HG03342 (cell line): Measurements from ENCODE around the gene SEMA6A.

Experiments used
- ATAC-seq: cut with Tn5 transposase; IDR thresholded peaks from one replicate; pipeline ENCODE4 v1.9.1; 2021; ENCODE audit warnings: mild to moderate bottlenecking, moderate library complexity; ENCODE audit not compliant: unreplicated experiment

Gene SEMA6A

DNA sequence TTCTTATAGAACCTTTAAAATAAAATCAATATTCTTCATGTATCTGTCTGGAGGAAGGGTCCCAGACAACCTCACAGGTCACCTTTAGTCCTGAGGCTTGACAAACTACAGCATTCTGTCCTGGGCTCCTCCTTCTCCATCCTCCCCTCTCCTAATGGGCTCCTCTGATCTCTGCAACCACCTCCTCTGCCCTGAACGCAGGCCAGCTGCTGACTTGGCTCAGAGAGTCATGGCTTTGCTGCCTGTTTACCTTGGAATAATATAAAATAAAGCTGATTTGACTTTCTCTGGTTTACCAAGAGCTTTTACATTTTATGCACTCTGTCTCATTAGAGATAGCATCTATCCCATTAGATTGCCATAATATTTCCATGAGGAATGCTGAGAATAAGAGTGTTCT lies 159.4 kb downstream of the SEMA6A start:
- no peak for ATAC-seq

DNA sequence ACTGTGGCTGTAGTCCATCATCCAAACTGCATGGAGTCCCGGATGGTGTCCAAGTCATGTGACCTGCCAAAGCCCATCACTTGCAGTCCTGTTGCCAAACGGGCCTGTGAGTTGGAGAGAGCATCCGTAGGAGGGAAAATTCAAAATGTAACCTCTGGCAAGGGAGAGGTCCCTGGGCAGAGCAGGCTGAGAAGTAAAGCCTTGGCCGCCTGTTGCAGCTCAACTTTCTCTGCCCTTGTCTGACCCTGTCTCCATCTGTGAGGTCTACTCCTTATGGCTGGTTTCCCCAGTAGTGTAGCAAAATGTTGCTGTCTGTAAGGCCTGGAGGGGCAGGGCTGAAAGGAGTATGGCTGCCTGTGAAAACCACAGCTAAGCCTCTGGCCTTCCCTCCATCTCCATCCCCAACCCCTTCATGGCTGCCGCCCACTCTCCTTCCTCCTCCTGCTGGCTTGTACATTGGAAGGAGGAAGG lies 163.5 kb downstream of the SEMA6A start:
- no peak for ATAC-seq

DNA sequence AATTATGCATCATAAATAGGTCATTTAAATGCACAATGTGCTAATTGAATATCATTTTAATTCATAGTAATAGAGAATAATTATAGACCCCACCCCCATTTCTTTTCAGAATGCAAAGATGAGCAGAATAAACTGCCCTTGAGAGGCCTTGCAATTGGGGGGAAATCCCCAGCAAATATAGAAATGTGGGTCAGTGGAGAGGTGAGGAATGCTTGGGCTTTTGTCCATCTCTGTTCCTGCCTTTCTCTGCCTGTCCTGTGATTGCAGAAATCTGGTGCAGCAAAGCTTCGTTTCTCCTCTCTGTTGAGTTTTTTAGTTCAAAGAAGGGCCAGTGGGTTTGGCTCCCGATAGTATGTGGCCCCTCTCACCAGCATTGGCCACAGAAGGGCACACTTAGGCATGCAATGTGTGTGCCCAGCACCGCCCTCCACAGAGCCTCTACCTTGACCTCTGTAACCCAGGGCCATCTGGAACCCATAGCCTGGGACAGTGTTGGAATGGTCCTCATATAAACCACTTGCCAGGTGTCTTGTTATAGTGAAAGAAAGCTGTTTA lies 164.2 kb downstream of the SEMA6A start:
- ATAC-seq = no peak

DNA sequence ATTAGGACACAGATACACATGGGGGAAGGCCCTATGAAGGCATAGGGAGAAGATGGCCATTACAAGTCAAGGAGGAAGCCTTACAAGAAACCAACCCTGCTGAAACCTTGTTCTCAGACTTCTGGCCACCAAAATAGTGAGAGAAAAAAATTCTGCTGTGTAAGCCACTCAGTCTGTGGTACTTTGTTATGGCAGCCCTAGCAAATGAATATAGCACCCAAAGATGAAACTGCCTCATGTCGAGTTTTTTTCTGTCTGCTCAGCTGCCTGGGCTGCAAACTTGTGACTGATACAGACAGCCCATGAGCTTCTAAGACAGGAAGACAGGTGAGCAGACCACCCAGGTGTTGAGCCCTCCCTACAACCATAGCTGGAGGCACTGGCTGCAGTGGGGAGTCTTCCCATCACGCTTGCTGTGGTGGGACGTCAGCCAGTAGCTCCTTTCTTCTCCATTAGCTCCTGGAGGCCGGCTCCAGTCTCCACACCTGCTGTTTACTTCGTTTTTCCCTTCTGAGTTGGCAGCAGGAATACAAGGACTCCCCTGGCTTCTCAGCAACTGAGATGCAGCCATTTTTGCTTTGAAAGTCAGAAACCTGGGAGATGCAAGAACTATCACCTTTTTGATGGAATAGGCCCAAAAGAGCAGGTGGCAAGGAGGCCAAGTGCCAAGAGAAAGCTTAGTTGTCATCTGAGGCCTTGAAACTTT lies 164.9 kb downstream of the SEMA6A start:
- ATAC-seq = no peak

DNA sequence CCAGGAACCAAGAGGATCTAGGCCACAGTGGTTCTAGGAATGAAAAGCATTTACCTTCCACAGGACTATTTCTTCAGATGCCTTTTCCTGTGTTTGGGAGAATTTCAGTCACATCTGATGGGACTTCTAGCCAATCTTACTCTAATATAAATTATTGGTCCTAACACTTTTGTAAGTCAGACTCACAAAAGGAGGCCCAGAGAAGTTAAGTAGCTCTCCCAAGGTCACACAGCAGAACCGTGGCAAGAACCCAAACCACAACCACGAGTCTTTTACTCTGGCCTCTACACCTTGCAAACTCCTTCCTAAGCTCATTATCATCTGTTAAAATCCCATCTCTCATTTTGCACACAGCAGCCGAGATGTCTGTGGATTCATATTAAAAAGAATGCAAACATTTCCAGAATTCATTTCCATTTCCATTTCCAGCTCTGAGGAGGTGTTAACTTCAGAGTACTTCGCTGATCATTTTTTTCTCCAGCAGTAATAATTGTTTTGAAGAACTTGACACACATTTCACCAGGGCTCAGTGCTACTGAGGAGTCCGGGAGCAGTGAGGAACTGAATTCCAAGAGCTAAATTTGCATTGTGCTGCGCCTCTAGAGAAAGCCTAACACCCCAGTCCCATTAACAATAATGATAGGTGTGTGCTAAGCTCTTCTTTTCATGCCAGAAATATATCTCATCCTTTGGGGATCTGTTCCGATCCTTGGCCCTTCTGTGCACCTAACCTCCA lies 168.1 kb downstream of the SEMA6A start:
- ATAC-seq = no peak

DNA sequence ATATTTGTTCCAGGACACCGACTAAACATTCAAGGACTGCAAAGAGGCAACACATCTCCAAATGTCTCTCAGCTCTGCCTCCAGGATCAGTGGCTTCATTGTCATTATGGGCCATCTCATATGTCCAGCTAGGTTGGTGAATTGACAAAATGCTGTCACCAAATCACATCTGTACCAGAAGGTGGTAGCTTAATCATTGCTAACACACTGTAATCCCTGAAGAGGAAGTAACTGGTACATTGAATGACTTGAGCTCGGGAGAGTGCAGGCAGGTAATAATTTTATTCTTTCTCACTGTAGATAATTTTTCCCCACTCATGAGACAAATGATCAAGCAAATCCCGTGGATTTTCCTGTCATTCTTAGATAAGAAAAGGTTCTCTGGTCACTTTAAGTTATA lies 169.8 kb downstream of the SEMA6A start:
- no peak for ATAC-seq

DNA sequence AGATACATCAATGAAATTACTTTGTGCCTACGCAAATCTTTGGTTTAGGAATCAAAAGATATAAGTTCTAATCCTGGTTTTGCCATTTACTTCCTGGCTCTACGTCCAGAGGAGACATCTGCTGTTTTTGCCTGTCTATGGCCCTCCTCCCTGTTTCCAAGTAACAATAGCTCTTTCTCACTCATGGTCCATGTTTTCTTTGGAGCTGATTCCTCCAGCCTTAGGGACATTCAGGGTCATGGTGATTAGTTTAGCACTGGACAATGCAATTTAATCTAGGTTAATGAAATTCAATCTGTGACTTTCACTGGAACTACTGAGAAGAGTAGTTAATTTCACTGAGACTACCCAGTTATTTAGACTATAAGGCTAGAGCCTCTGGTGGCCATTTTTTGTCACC lies 170.6 kb downstream of the SEMA6A start:
- ATAC-seq = no peak

DNA sequence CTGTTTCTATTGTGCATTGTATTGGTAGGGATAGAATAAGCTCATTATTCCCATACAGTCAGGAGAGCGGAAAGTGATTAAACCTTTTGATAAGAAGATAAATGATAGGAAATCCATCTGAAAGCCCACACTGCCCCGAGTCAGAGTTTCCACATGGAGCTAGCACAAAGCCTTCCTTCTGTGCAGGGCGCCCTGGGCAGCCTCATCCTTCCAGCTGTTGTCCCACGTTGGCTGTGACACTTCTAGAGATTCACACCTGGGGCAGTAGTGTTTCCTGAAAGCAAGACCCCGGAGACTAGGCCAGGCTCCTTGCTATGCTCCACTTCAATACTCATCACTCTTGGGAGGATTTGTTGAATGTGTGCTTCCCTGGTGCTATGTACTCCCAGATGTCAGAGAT lies 172.4 kb downstream of the SEMA6A start:
- no peak for ATAC-seq

DNA sequence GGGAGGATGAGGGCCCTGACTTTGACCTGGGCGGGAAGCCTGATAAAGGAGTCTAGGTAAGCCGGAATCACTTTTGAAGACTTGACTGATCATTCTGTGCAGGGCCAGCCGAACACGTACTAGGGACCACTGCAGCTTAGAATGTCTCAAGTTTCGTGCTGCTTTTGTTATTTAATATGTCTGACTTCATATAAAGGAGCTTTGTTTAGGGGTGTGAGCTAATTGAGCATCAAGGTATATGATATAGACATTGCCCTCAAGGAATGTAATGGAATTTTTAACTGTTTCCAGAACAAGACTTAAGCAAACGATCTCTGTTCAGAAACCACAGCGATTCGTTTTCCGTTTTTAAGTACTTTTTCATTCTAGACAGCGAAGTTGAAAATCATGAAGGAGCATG lies 173.0 kb downstream of the SEMA6A start:
- no peak for ATAC-seq

DNA sequence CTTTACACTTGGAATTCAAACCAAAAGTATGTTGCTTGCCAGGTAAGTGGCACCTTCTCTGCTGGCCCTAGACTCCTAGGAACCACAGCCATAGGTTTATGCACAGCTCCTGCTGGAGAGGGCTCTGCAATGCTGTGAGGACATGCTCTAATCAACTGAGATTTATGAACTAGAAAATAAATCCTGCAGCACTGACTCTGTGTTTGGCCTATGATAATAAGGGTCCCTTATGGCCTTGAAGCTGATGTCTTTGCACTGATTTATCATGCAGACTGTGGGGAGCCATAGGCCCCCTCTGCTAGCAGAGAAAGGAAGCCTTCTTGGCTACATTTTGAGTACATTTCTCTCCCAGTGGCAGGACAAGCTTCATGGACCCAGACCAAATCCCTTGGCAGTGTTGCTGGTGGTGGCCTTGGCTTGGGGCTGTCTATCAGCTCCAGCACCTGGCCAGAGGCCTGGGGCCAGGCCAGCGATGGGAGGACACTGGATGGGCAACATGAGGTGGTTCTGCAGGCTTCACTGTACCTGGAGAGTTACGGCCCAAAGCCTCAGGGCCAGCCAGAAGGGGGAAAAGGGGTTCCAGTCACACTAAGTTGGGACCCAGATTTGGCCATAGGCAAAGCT lies 178.0 kb downstream of the SEMA6A start:
- no peak for ATAC-seq

DNA sequence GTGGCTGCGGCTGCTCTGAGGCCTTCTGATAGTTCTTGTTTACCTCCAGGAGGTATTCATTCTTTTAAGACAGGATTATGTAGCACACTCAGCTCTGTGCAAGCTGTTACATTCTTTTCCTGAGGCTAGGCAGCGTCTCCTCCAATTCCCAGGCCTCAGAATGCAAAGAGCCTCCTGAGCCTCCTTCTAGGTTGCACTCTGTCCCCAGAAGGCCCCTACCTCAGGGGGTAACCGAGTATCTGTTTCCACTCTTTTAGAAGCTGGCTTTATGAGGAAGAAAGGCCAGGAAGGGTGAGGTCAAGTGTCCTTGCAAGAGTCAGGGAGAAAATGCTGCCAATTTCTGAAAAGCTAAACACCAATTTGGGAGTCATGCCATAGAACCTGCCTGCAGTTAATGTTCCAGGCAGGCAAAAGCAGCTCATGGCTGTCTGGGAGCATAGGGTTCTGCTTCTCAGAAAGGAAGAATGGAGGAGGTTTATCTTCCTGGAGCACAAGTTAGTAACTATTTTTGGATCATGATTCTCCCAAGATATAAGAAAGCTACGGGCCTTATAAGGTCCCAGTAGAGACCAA lies 178.9 kb downstream of the SEMA6A start:
- ATAC-seq = no peak

DNA sequence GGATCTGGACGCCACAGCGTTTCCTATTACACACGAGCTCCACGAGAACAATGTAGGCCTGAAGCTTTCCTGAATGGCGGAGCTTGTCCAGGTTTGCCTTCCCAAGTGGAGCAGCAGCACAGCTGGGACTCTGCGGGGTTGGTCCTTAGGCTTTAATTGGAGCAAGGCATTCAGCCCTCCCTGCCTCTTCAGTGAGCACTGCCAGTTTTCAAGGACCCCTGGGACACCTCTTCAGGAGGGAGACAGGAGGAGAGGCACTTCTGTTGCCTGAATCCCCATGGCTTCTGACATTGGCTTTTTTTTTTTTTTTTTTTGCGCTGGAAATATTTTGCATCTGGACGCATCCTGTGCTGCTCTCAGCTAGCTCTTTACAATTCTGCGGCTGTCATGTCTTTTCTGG lies 179.4 kb downstream of the SEMA6A start:
- no peak for ATAC-seq

DNA sequence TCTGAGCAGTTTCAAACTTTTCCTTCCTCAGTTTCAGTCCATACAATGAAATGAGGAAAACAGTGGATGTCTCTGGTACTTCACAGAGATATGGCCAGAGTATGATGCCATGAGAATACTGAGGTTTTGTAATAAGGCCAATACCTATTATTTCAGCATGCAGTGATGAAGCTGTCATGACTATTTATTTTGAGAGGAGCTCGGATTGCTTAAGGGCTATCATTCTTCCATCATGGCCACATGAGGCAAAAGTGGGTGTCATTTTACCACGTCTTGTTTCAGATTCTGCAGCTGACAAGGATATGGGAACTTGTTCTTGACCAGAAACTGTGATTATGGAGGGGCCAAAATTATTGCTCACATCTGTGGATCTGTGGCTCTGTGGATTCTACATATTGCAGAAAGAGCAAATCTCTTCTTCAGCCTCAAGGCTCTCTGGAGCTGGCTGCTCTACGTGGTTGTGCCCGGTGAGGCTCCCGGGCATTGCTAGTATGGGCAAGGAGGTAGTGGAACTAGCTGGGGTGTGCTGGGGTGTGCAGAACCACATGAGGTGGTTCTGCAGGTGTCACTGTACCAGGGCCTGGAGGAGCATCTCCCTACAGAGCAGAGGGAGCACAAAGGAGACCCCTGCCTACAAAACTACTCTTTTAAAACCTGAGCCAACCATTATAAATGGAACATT lies 180.3 kb downstream of the SEMA6A start:
- ATAC-seq = no peak
